ENCODE results near the gene UMODL1.

Gene UMODL1

DNA sequence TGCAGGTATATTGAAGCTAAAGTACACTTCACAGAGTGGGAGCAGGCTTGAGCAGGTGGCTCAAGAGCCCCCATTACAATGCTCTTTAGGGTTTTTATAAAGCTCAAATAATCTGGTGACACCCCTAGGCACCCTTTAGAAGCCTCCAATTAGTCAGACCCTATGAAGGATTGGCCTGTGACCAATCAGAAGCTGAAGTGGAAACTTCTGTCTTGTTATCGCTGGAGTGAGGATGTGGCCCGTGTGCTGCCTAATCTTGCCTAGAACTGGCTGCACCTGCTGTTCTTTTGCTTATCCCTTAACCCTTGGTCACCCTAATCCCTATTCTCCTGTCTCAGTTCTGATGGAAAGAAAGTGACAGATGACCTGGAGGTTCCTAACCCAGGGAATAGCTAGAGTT lies 77.0 kb downstream of the UMODL1 start:
- no peak overlapping the region for H3K18ac ChIP-seq (ENCODE audit: low read length)
- H3K4me2 ChIP-seq (ENCODE audit: low read length), result no peak overlapping the region
- H3K79me2 ChIP-seq (ENCODE audit: control insufficient read depth, insufficient read depth, low read length, poor library complexity), result no peaks in the 10 kb centered on the region
- H2AK5ac ChIP-seq (ENCODE audit: low read length), result no peak overlapping the region
- no peak overlapping the region for H2BK5ac ChIP-seq (ENCODE audit: low read depth, low read length, poor library complexity)
- H3K4me1 ChIP-seq (ENCODE audit: control insufficient read depth in 1 of 2, insufficient read depth in 2 of 2, low read length in 2 of 2), result no peaks in the 10 kb centered on the region
- no peak overlapping the region for H2BK12ac ChIP-seq (ENCODE audit: low read length)
- H3K4me3 ChIP-seq (ENCODE audit: low read depth, low read length), result no peak overlapping the region
- H2BK120ac ChIP-seq (ENCODE audit: insufficient read depth, low read length, poor library complexity), result no peak overlapping the region
- H4K8ac ChIP-seq (ENCODE audit: low read depth, low read length), result no peak overlapping the region
- H3K23ac ChIP-seq (ENCODE audit: low read length), result no peak overlapping the region
- H3K79me1 ChIP-seq (ENCODE audit: low read length), result no peaks in the 10 kb centered on the region
- H3K27me3 ChIP-seq (ENCODE audit: insufficient read depth, low read length), result no peaks in the 10 kb centered on the region
- no peak overlapping the region for H3K27ac ChIP-seq (ENCODE audit: low read depth, low read length)
- H2AFZ ChIP-seq (ENCODE audit: insufficient read depth, low read length, poor library complexity), result no peak overlapping the region
- H3K9me3 ChIP-seq (ENCODE audit: insufficient read depth, low read depth, low read length), result no peaks in the 10 kb centered on the region
- H3K9ac ChIP-seq (ENCODE audit: low read length), result no peak overlapping the region
- no peak overlapping the region for H4K91ac ChIP-seq (ENCODE audit: low read depth, low read length)
- DNase-seq, result no peak
- H3K36me3 ChIP-seq (ENCODE audit: control insufficient read depth in 1 of 2, insufficient read depth in 2 of 2, low read length in 2 of 2), result no peaks in the 10 kb centered on the region
- no peak overlapping the region for H3K14ac ChIP-seq (ENCODE audit: low read length)
- H3K4ac ChIP-seq (ENCODE audit: low read depth, low read length), result no peak overlapping the region
- no CpG with 5 or more reads among the region's 2 CpGs for WGBS (ENCODE audit: extremely low coverage, insufficient coverage, insufficient read length)
- H4K12ac ChIP-seq (ENCODE audit: low read depth, low read length), result no peak overlapping the region

- no CpG with 5 or more reads among the region's 3 CpGs for WGBS (ENCODE audit: extremely low coverage, insufficient coverage, insufficient read length)
- Histone ChIP-seq H3K4me1 (ENCODE audit: control insufficient read depth in 1 of 2, insufficient read depth in 2 of 2, low read length in 2 of 2) (no peaks in the 10 kb centered on the region), H3K4me3 (ENCODE audit: low read depth, low read length) (no peak overlapping the region), H4K91ac (ENCODE audit: low read depth, low read length) (no peak overlapping the region), H3K9me3 (ENCODE audit: insufficient read depth, low read depth, low read length) (no peaks in the 10 kb centered on the region), H3K27me3 (ENCODE audit: insufficient read depth, low read length) (no peaks in the 10 kb centered on the region), H3K4ac (ENCODE audit: low read depth, low read length) (no peak overlapping the region), H3K79me2 (ENCODE audit: control insufficient read depth, insufficient read depth, low read length, poor library complexity) (no peaks in the 10 kb centered on the region), H2AFZ (ENCODE audit: insufficient read depth, low read length, poor library complexity) (no peak overlapping the region), H3K79me1 (ENCODE audit: low read length) (no peaks in the 10 kb centered on the region), H2AK5ac (ENCODE audit: low read length) (no peak overlapping the region), H3K9ac (ENCODE audit: low read length) (no peak overlapping the region), H3K36me3 (ENCODE audit: control insufficient read depth in 1 of 2, insufficient read depth in 2 of 2, low read length in 2 of 2) (no peaks in the 10 kb centered on the region), H2BK12ac (ENCODE audit: low read length) (no peak overlapping the region), H3K14ac (ENCODE audit: low read length) (no peak overlapping the region), H3K4me2 (ENCODE audit: low read length) (no peak overlapping the region), H3K18ac (ENCODE audit: low read length) (no peak overlapping the region), H3K27ac (ENCODE audit: low read depth, low read length) (no peak overlapping the region), H2BK5ac (ENCODE audit: low read depth, low read length, poor library complexity) (no peak overlapping the region), H4K8ac (ENCODE audit: low read depth, low read length) (no peak overlapping the region), H4K12ac (ENCODE audit: low read depth, low read length) (no peak overlapping the region), H2BK120ac (ENCODE audit: insufficient read depth, low read length, poor library complexity) (no peak overlapping the region), H3K23ac (ENCODE audit: low read length) (no peak overlapping the region)
- DNase-seq, result no peak
These were observed 77.5 kb downstream of the UMODL1 start for GRCh38 chr21:42148584-42148983.

GRCh38 chr21:42149656-42150473 lies 78.7 kb downstream of the UMODL1 start:
- no peak overlapping the region for H4K91ac ChIP-seq (ENCODE audit: low read depth, low read length)
- no peaks in the 10 kb centered on the region for H3K27me3 ChIP-seq (ENCODE audit: insufficient read depth, low read length)
- no peak overlapping the region for H2BK120ac ChIP-seq (ENCODE audit: insufficient read depth, low read length, poor library complexity)
- H3K79me2 ChIP-seq (ENCODE audit: control insufficient read depth, insufficient read depth, low read length, poor library complexity), result no peaks in the 10 kb centered on the region
- DNase-seq, result no peak
- H3K4me3 ChIP-seq (ENCODE audit: low read depth, low read length), result no peak overlapping the region
- H3K4me2 ChIP-seq (ENCODE audit: low read length), result no peak overlapping the region
- no peak overlapping the region for H2BK5ac ChIP-seq (ENCODE audit: low read depth, low read length, poor library complexity)
- no peak overlapping the region for H3K9ac ChIP-seq (ENCODE audit: low read length)
- H4K12ac ChIP-seq (ENCODE audit: low read depth, low read length), result no peak overlapping the region
- H3K79me1 ChIP-seq (ENCODE audit: low read length), result no peaks in the 10 kb centered on the region
- no peak overlapping the region for H3K4ac ChIP-seq (ENCODE audit: low read depth, low read length)
- no peaks in the 10 kb centered on the region for H3K36me3 ChIP-seq (ENCODE audit: control insufficient read depth in 1 of 2, insufficient read depth in 2 of 2, low read length in 2 of 2)
- no peak overlapping the region for H3K18ac ChIP-seq (ENCODE audit: low read length)
- H3K23ac ChIP-seq (ENCODE audit: low read length), result no peak overlapping the region
- no CpG with 5 or more reads among the region's 21 CpGs for WGBS (ENCODE audit: extremely low coverage, insufficient coverage, insufficient read length)
- H2AK5ac ChIP-seq (ENCODE audit: low read length), result no peak overlapping the region
- H2AFZ ChIP-seq (ENCODE audit: insufficient read depth, low read length, poor library complexity), result no peak overlapping the region
- H3K9me3 ChIP-seq (ENCODE audit: insufficient read depth, low read depth, low read length), result no peaks in the 10 kb centered on the region
- H4K8ac ChIP-seq (ENCODE audit: low read depth, low read length), result no peak overlapping the region
- H3K27ac ChIP-seq (ENCODE audit: low read depth, low read length), result no peak overlapping the region
- H3K4me1 ChIP-seq (ENCODE audit: control insufficient read depth in 1 of 2, insufficient read depth in 2 of 2, low read length in 2 of 2), result peaks cover 0 to 2% of the 10 kb centered on the region in 2 experiments
- H2BK12ac ChIP-seq (ENCODE audit: low read length), result no peak overlapping the region
- H3K14ac ChIP-seq (ENCODE audit: low read length), result no peak overlapping the region

- no peak overlapping the region for H3K27ac ChIP-seq (ENCODE audit: low read depth, low read length)
- WGBS (ENCODE audit: extremely low coverage, insufficient coverage, insufficient read length), result no CpG with 5 or more reads among the region's 13 CpGs
- no peak overlapping the region for H2AFZ ChIP-seq (ENCODE audit: insufficient read depth, low read length, poor library complexity)
These were observed 79.5 kb downstream of the UMODL1 start for GRCh38 chr21:42150474-42151085.

More at GRCh38 chr21:42150474-42151085, 79.5 kb downstream of the UMODL1 start:
- no peak overlapping the region for H4K8ac ChIP-seq (ENCODE audit: low read depth, low read length)
- H3K27me3 ChIP-seq (ENCODE audit: insufficient read depth, low read length), result no peaks in the 10 kb centered on the region
- no peak overlapping the region for H4K12ac ChIP-seq (ENCODE audit: low read depth, low read length)
- no peak overlapping the region for H3K23ac ChIP-seq (ENCODE audit: low read length)
- no peak overlapping the region for H3K4me2 ChIP-seq (ENCODE audit: low read length)
- H2BK12ac ChIP-seq (ENCODE audit: low read length), result no peak overlapping the region
- no peaks in the 10 kb centered on the region for H3K36me3 ChIP-seq (ENCODE audit: control insufficient read depth in 1 of 2, insufficient read depth in 2 of 2, low read length in 2 of 2)
- no peak for DNase-seq
- H3K18ac ChIP-seq (ENCODE audit: low read length), result no peak overlapping the region
- no peak overlapping the region for H3K4me3 ChIP-seq (ENCODE audit: low read depth, low read length)
- H4K91ac ChIP-seq (ENCODE audit: low read depth, low read length), result no peak overlapping the region
- no peak overlapping the region for H3K14ac ChIP-seq (ENCODE audit: low read length)
- no peak overlapping the region for H3K9ac ChIP-seq (ENCODE audit: low read length)
- no peaks in the 10 kb centered on the region for H3K9me3 ChIP-seq (ENCODE audit: insufficient read depth, low read depth, low read length)
- H3K4ac ChIP-seq (ENCODE audit: low read depth, low read length), result no peak overlapping the region
- no peak overlapping the region for H2BK120ac ChIP-seq (ENCODE audit: insufficient read depth, low read length, poor library complexity)
- no peaks in the 10 kb centered on the region for H3K79me2 ChIP-seq (ENCODE audit: control insufficient read depth, insufficient read depth, low read length, poor library complexity)
- H3K4me1 ChIP-seq (ENCODE audit: control insufficient read depth in 1 of 2, insufficient read depth in 2 of 2, low read length in 2 of 2), result peaks cover 0 to 2% of the 10 kb centered on the region in 2 experiments
- H3K79me1 ChIP-seq (ENCODE audit: low read length), result no peaks in the 10 kb centered on the region
- H2BK5ac ChIP-seq (ENCODE audit: low read depth, low read length, poor library complexity), result no peak overlapping the region
- no peak overlapping the region for H2AK5ac ChIP-seq (ENCODE audit: low read length)

Measured in trophoblast cell (in vitro differentiated cells and primary cell).